Thyroid gland (tissue), 4 donors: ENCODE measurements around the gene MEDAG.

ENCODE experiments used
- POLR2A ChIP-seq, 2 donors: fragments of 450-650 bp; IDR thresholded peaks; one replicate each; pipeline ENCODE4 v1.6.1; 2017; ENCODE audit warnings: antibody characterized with exemption in 2 of 2, mild to moderate bottlenecking in 2 of 2, moderate library complexity in 1 of 2
- TF ChIP-seq, protein P1 (sequence below), 6 experiments: fragments of 200-600 bp in 3 of 6; fragments of 450-650 bp in 3 of 6; sonication (generic) in 3 of 6; IDR thresholded peaks; one replicate each; pipeline ENCODE4 v1.5.1; 2016 to 2019; ENCODE audit warnings: antibody characterized with exemption in 6 of 6, mild to moderate bottlenecking in 2 of 6, inconsistent platforms in 1 of 6, moderate library complexity in 1 of 6

DNA sequence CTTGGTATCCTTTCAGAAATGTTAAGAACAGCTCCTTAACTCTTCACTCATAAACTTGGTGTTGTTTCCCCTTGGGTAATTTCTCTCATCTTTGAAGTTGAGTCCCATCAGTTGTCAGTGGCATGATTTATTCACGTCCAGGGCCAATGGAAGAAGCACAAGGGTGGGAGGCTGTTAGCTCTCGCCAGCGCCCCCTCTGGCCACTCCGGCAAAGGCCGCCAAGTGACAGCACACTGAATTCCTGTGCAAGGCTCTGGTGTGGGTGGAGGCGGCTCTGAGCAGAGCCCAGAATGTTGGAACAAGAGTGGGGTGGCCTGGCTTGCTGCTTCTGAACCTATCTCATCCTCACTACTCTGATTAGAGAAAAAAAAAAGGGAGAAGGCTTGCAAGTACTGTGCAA lies 13.1 kb upstream of the MEDAG start:
- TF ChIP-seq, protein P1, sequence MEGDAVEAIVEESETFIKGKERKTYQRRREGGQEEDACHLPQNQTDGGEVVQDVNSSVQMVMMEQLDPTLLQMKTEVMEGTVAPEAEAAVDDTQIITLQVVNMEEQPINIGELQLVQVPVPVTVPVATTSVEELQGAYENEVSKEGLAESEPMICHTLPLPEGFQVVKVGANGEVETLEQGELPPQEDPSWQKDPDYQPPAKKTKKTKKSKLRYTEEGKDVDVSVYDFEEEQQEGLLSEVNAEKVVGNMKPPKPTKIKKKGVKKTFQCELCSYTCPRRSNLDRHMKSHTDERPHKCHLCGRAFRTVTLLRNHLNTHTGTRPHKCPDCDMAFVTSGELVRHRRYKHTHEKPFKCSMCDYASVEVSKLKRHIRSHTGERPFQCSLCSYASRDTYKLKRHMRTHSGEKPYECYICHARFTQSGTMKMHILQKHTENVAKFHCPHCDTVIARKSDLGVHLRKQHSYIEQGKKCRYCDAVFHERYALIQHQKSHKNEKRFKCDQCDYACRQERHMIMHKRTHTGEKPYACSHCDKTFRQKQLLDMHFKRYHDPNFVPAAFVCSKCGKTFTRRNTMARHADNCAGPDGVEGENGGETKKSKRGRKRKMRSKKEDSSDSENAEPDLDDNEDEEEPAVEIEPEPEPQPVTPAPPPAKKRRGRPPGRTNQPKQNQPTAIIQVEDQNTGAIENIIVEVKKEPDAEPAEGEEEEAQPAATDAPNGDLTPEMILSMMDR (IDR thresholded peaks at IDR 0.05), result peak in 1 of 6 experiments; percentile 15
- TF ChIP-seq POLR2A (IDR thresholded peaks at IDR 0.05), result no peak
